Coronary artery (tissue), 2 donors: ENCODE results near the gene BPNT1.
"Not testable (repeated sequence)": the region's sequence is repeated elsewhere in the genome, so short reads cannot be mapped to it uniquely, and the experiment has no call there.

Source experiments
- DNase-seq: peaks from one replicate; pipeline ENCODE4 v3.0.0-alpha.2; 2017; ENCODE audit warnings: low spot score
- H3K27ac ChIP-seq, 2 donors: fragments of 200-600 bp; sonication (generic); one replicate each; pipeline ENCODE4 v1.5.1; 2016 to 2019
- H3K4me3 ChIP-seq: fragments of 200-600 bp; sonication (generic); 2 replicates; pipeline ENCODE4 v1.5.1; 2016; ENCODE audit warnings: mild to moderate bottlenecking, moderate library complexity
- CTCF ChIP-seq: fragments of 200-600 bp; sonication (generic); IDR thresholded peaks from one replicate; pipeline ENCODE4 v1.5.1; 2019; ENCODE audit warnings: antibody characterized with exemption

The BPNT1 gene

DNA sequence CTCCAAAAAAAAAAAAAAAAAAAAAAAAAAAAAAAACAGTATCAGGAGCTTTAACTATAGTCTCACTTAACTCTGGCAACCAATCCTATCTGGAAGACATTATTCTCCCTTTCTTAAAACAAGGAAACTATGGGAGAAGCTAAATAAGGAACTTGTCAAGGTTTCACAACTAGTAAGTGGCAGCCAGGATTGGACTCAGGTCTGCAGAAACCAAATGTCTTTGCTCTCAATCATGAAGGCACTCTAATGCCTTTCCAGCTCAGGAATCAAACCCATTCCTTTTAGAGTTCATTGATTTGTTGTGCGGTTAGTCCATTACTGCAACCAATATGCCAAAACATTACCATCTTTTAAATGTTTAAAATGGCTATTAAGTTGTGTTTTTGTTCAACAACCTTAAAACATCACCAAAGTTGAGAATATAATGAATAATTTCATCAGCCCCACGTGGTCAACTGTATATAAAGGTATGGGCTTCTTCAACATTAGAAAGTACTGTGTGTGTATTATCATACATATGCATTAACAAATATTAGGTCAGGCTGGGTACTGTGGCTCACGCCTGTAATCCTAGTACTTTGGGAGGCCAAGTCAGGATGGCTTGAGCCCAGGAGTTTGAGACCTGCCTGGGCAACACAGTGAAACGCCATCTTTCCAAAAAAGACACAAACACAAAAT lies 44.8 kb downstream of the BPNT1 start:
- no peak for TF ChIP-seq CTCF
- DNase-seq, result no peak
- peak overlapping the region; percentile 91 for H3K4me3 ChIP-seq
- no peak overlapping the region for H3K27ac ChIP-seq

DNA sequence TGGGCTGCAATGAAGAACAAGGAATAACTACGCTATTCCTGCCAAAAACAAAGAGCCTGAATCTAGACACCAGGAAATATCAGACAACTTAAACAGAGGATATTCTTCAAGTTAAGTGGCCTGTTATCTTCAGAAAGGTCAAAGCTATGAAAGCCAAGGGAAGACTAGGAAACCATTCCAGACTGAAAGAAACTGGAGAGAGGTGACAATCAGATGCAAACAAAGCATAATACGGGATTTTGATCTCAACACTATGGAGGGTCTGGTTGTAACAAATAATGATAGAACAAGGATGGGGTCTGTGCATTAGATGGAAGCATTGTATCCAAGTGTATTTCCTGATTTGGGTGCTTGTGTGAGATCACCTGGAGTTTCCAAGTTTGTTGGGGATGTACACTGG lies 45.9 kb downstream of the BPNT1 start:
- Histone ChIP-seq H3K27ac (no peak overlapping the region), H3K4me3 (no peak overlapping the region)
- no peak for TF ChIP-seq CTCF
- no peak for DNase-seq

DNA sequence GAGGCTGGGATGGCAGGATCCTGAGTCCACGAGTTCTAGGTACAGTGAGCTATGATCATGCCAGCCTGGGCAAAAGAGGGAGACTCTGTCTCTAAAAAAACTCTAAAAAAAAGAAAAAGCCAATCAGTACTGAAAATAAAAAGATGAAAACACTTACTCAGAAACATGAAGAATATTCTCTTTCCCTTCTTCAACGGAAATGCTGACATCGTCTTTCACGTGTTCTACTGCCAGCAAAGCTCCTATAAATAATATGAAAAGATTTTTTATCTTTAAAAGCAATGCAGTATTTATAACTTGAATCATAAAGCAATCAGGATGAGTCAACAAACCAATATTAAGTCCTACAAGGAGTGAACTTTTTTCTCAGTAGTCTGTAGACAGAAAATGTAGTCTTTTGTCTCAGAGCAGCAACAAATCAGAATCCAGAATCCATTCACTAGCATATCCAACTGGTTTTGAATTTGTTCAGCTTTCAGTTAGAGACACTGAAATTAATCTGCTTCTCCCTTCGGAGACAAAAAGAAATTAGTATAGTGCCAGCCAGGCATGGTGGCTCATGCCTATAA lies 49.5 kb downstream of the BPNT1 start:
- H3K4me3 ChIP-seq, result no peak overlapping the region
- H3K27ac ChIP-seq, result no peak overlapping the region
- no peak for DNase-seq
- no peak for TF ChIP-seq CTCF

GRCh38 chr1:220038640-220039039 lies 50.9 kb downstream of the BPNT1 start:
- no peak for TF ChIP-seq CTCF

DNA sequence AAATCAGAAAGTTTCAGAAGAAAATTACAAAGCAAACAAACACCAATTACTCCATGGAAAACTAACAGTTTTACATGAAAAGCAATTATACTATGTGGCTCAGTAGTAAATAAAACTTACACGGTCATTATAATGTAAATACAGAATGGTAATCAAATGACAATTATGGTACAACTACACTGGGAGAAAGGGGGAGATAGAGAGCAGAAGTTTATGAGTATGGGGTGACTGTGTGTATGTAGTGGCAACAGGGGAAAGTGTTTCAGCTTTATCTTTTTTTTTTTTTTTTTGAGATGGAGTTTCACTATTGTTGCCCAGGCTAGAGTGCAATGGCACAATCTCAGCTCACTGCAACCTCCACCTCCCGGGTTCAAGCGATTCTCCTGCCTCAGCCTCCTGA lies 51.8 kb downstream of the BPNT1 start:
- not testable (repeated sequence) for H3K4me3 ChIP-seq, DNase-seq, H3K27ac ChIP-seq

More at GRCh38 chr1:220038640-220039039, 50.9 kb downstream of the BPNT1 start:
- no peak overlapping the region for H3K27ac ChIP-seq
- no peak for DNase-seq
- H3K4me3 ChIP-seq, result no peak overlapping the region

- no peak overlapping the region for H3K4me3 ChIP-seq
- H3K27ac ChIP-seq, result no peak overlapping the region
- DNase-seq, result no peak
- no peak for TF ChIP-seq CTCF
Measured at GRCh38 chr1:220032911-220033310, 56.7 kb downstream of the BPNT1 start.

DNA sequence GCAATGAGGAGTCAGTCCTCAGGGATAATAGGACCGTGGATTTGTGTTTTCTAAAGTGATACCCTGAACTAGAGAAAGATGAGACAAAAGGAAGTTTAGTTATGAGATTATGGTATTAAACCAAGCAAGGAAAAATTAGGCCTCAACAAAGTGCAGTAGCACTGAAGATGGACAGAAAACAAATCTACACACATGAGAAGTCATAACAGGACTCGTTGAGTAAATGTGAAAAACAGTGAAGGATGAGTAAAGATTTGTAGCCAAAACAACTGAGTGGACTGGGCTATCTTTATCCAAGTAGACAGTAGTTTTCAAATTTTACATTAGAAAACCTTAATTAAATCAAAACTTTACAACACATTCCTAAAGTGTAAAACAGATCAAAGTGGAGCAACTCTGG lies 58.3 kb downstream of the BPNT1 start:
- no peak for TF ChIP-seq CTCF
- H3K27ac ChIP-seq, result no peak overlapping the region
- DNase-seq, result no peak
- H3K4me3 ChIP-seq, result no peak overlapping the region
